GM12878 (cell line): ENCODE results near the gene SGMS1. TPM values are rescaled to one million over a fixed set of nuclear protein-coding genes. Genes with fewer than 3 reads are reported as not detected.

Source experiments
- BACH1 ChIP-seq: fragments of 450-650 bp; IDR thresholded peaks from 2 replicates; pipeline ENCODE4 v1.6.1; 2017; ENCODE audit warnings: mild to moderate bottlenecking, borderline replicate concordance
- BCL11A ChIP-seq: IDR thresholded peaks from 2 replicates; pipeline ENCODE4 v1.6.1; 2011; ENCODE audit warnings: low read depth, low read length
- BMI1 ChIP-seq: fragments of 450-650 bp; IDR thresholded peaks from 2 replicates; pipeline ENCODE4 v1.6.1; 2016; ENCODE audit warnings: mild to moderate bottlenecking, moderate library complexity, borderline replicate concordance
- CBFB ChIP-seq: IDR thresholded peaks from 2 replicates; pipeline ENCODE4 v1.6.1; 2016; ENCODE audit warnings: antibody characterized with exemption, low read depth
- CREM ChIP-seq: IDR thresholded peaks from 2 replicates; pipeline ENCODE4 v1.6.1; 2014; ENCODE audit warnings: antibody characterized with exemption, low read depth
- EGR1 ChIP-seq, 2 experiments: IDR thresholded peaks; 1 replicate in 1 of 2; 2 replicates in 1 of 2; pipeline ENCODE4 v1.6.1; 2011 to 2012; ENCODE audit warnings: low read depth in 2 of 2, low read length in 2 of 2, borderline replicate concordance in 1 of 2, mild to moderate bottlenecking in 1 of 2, moderate library complexity in 1 of 2
- ESRRA ChIP-seq: IDR thresholded peaks from 2 replicates; pipeline ENCODE4 v1.6.1; 2012; ENCODE audit warnings: mild to moderate bottlenecking, low read length, improper control_type of control experiment
- ETV6 ChIP-seq, 2 experiments: fragments of 450-650 bp in 1 of 2; IDR thresholded peaks in 1 of 2; conservative IDR thresholded peaks in 1 of 2; 2 replicates each; pipeline ENCODE4 v1.6.1; 2014; ENCODE audit warnings: antibody characterized with exemption in 1 of 2, borderline replicate concordance in 1 of 2, low read depth in 1 of 2, mild to moderate bottlenecking in 1 of 2, moderate library complexity in 1 of 2
- IKZF2 ChIP-seq, 2 experiments: fragments of 450-650 bp; IDR thresholded peaks; 2 replicates each; pipeline ENCODE4 v1.6.1; 2017; ENCODE audit warnings: mild to moderate bottlenecking in 2 of 2, moderate library complexity in 2 of 2
- KAT2A ChIP-seq: conservative IDR thresholded peaks from 2 replicates; pipeline ENCODE4 v1.6.1; 2011; ENCODE audit warnings: low read depth, low read length; ENCODE audit not compliant: control insufficient read depth
- MTA3 ChIP-seq: IDR thresholded peaks from 2 replicates; pipeline ENCODE4 v1.6.1; 2012; ENCODE audit warnings: low read length, inconsistent platforms, borderline replicate concordance
- MYB ChIP-seq: fragments of 150-350 bp; IDR thresholded peaks from 2 replicates; pipeline ENCODE4 v1.6.1; 2014; ENCODE audit warnings: mild to moderate bottlenecking, low read depth, low read length, borderline replicate concordance
- MYC ChIP-seq: IDR thresholded peaks from 2 replicates; pipeline ENCODE4 v1.6.1; 2011; ENCODE audit warnings: mild to moderate bottlenecking, low read length, moderate library complexity, inconsistent platforms; ENCODE audit not compliant: insufficient read depth, insufficient replicate concordance, insufficient read length, severe bottlenecking
- NKRF ChIP-seq: fragments of 450-650 bp; conservative IDR thresholded peaks from 2 replicates; pipeline ENCODE4 v1.6.1; 2017; ENCODE audit warnings: mild to moderate bottlenecking, moderate library complexity
- NR2C2 ChIP-seq: IDR thresholded peaks from 2 replicates; pipeline ENCODE4 v1.6.1; 2011; ENCODE audit warnings: borderline replicate concordance, low read depth; ENCODE audit not compliant: control insufficient read depth, insufficient read length
- POU2F2 ChIP-seq: IDR thresholded peaks from 3 replicates; pipeline ENCODE4 v1.6.1; 2011; ENCODE audit warnings: low read depth, mild to moderate bottlenecking, low read length, borderline replicate concordance
- PRDM15 ChIP-seq: fragments of 450-650 bp; formaldehyde crosslinking; IDR thresholded peaks from 2 replicates; pipeline ENCODE4 v1.4.0; 2020; ENCODE audit warnings: mild to moderate bottlenecking, moderate library complexity
- SMARCA5 ChIP-seq: fragments of 450-650 bp; IDR thresholded peaks from 2 replicates; pipeline ENCODE4 v1.6.1; 2017; ENCODE audit warnings: mild to moderate bottlenecking
- STAT3 ChIP-seq: IDR thresholded peaks from 2 replicates; pipeline ENCODE4 v1.6.1; 2011; ENCODE audit warnings: low read depth, low read length, improper control_type of control experiment
- SUZ12 ChIP-seq: fragments of 200-600 bp; sonication (generic); IDR thresholded peaks from one replicate; pipeline ENCODE4 v1.6.1; 2018; ENCODE audit warnings: antibody characterized with exemption, mild to moderate bottlenecking; ENCODE audit not compliant: unreplicated experiment
- TCF7 ChIP-seq: IDR thresholded peaks from 2 replicates; pipeline ENCODE4 v1.6.1; 2014; ENCODE audit warnings: antibody characterized with exemption, borderline replicate concordance
- USF2 ChIP-seq: IDR thresholded peaks from 2 replicates; pipeline ENCODE4 v1.6.1; 2011; ENCODE audit warnings: low read depth, low read length, improper control_type of control experiment, borderline replicate concordance
- ZNF384 ChIP-seq: IDR thresholded peaks from 2 replicates; pipeline ENCODE4 v1.6.1; 2012; ENCODE audit warnings: low read depth, mild to moderate bottlenecking, low read length, improper control_type of control experiment, borderline replicate concordance
- ZSCAN29 ChIP-seq: fragments of 450-650 bp; IDR thresholded peaks from 2 replicates; pipeline ENCODE4 v1.6.1; 2017; ENCODE audit warnings: mild to moderate bottlenecking, moderate library complexity
- ZZZ3 ChIP-seq: IDR thresholded peaks from 2 replicates; pipeline ENCODE4 v1.6.1; 2011; ENCODE audit warnings: low read depth; ENCODE audit not compliant: control insufficient read depth, insufficient read length
- polyA plus RNA-seq, 11 experiments: library from polyadenylated mRNA; depleted of rRNA in 4 of 11; unstranded in 6 of 11; stranded (reverse) in 5 of 11; fragments of >200 nt; fragmentation: Nextera tagmentation in 4 of 11; fragmentation: Illumina TruSeq in 1 of 11; extraction: Ambion mirVana in 4 of 11; extraction: Trizol in 1 of 11; gene quantifications; 1 replicate in 1 of 11; 2 replicates in 10 of 11; pipeline versions ENCODE4 v1.2.1 to v1.2.3, GENCODE V29; 2011 to 2016; ENCODE audit warnings: inconsistent platforms in 2 of 11, missing spikeins in 2 of 11, low read depth in 1 of 11
- total RNA-seq, 4 experiments: library from RNA; depleted of rRNA in 3 of 4; stranded (reverse); fragments of >200 nt in 3 of 4; fragmentation: Illumina TruSeq in 1 of 4; extraction: Trizol in 1 of 4; gene quantifications; 2 replicates each; pipeline versions ENCODE4 v1.2.1 to v1.2.3, GENCODE V29; 2013 to 2021

The SGMS1 gene
- total and polyA plus RNA-seq, 10 of the 15 experiments (the other 5 are each of a cell fraction or from before 2014, with no cell fraction given): 1.4 to 14.5 (median 4.9) TPM

GRCh38 chr10:50540069-50540825 lies 83.5 kb downstream of the SGMS1 start (continued):
- no peak for TF ChIP-seq ETV6 (conservative IDR thresholded peaks at IDR 0.05 in 1 of 2, IDR thresholded peaks at IDR 0.05 in 1 of 2; ENCODE audit: borderline replicate concordance in 1 of 2, low read depth in 1 of 2)
- TF ChIP-seq MTA3: peak; percentile 40; the same call in 1 of the 2 replicates
- TF ChIP-seq SUZ12: no peak
- no peak for TF ChIP-seq USF2
- no peak for TF ChIP-seq EGR1 (IDR thresholded peaks at IDR 0.05; ENCODE audit: borderline replicate concordance in 1 of 2, low read depth in 2 of 2, low read length in 2 of 2)
- TF ChIP-seq NR2C2: no peak
- TF ChIP-seq MYB: no peak
- TF ChIP-seq NKRF: no peak
- TF ChIP-seq BMI1: no peak
- TF ChIP-seq TCF7: no peak
- TF ChIP-seq ZSCAN29: no peak
- no peak for TF ChIP-seq POU2F2
- no peak for TF ChIP-seq CBFB
- TF ChIP-seq ZZZ3: no peak
- no peak for TF ChIP-seq BCL11A
- TF ChIP-seq SMARCA5: no peak
- TF ChIP-seq CREM: no peak
- TF ChIP-seq PRDM15: no peak
- TF ChIP-seq BACH1: no peak
- TF ChIP-seq ZNF384: no peak
- TF ChIP-seq ESRRA: no peak
- TF ChIP-seq STAT3: no peak
- TF ChIP-seq IKZF2 (IDR thresholded peaks at IDR 0.05): peak; percentile 76 to 79
- TF ChIP-seq MYC: no peak
- no peak for TF ChIP-seq KAT2A
